HG02938 (cell line): ENCODE measurements around the gene NELL1.

Experiments
- ATAC-seq: cut with Tn5 transposase; IDR thresholded peaks from one replicate; pipeline ENCODE4 v1.9.1; 2021; ENCODE audit warnings: mild to moderate bottlenecking, moderate library complexity; ENCODE audit not compliant: unreplicated experiment

Gene NELL1

GRCh38 chr11:21402274-21402673 lies 732.9 kb downstream of the NELL1 start:
- no peak for ATAC-seq

- ATAC-seq: no peak
Measured at GRCh38 chr11:21403069-21403468, 733.7 kb downstream of the NELL1 start.

- no peak for ATAC-seq
Measured at GRCh38 chr11:21405422-21405821, 736.0 kb downstream of the NELL1 start.

DNA sequence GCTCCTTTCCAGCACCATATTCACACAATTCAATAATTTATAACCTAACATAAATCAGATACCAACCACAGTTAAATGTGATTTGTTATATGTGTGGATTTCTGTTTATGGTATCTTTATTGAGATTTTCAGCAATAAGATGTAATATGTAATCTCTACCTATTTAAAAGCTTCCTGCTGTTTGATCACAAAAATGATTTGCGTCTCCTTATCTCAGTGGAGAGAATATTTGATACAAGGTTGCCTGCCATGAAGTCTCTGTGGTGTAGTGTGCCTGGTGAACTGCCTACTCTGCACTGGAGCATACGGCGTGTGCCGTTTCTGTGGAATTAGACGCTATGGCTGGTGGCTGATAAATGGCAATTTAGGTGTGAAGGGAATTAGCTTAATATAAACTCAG lies 741.1 kb downstream of the NELL1 start:
- no peak for ATAC-seq

DNA sequence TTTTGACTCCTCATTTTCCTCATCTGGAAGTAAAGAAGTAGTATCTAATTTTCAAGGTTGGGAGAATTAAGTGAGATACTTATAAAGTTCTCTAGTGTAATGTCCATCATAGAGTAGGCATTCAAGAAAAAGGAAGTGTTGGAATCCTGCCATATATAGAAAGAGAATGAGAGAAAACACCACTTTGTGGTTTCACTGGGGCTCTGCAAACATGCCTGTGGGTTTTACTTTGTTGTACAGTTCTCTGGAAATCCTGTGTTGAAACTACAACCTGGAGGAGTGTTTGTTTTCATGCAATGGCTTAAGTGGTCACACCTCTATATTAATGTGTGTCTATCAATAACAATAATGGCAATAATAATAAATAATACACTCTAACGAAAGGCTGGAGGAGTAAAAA lies 741.7 kb downstream of the NELL1 start:
- ATAC-seq: no peak

DNA sequence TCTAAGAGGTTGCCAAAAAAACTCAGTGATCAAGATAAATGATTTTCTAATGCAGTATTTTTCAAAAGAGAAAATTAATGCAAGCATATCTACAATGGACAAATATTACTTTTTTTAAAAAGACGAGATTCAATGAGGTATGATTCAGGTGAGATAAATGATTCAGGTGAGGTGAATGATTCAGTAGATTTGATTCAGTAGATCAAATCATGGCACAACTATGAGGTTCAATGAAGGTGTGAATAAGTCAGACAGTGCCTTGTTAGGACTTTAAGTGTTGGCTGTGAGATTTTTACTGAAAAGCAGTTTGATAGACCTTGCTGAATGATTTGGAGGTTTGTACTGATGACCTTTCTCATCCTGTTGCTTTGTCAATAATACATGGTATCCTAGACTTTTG lies 742.2 kb downstream of the NELL1 start:
- ATAC-seq: no peak

DNA sequence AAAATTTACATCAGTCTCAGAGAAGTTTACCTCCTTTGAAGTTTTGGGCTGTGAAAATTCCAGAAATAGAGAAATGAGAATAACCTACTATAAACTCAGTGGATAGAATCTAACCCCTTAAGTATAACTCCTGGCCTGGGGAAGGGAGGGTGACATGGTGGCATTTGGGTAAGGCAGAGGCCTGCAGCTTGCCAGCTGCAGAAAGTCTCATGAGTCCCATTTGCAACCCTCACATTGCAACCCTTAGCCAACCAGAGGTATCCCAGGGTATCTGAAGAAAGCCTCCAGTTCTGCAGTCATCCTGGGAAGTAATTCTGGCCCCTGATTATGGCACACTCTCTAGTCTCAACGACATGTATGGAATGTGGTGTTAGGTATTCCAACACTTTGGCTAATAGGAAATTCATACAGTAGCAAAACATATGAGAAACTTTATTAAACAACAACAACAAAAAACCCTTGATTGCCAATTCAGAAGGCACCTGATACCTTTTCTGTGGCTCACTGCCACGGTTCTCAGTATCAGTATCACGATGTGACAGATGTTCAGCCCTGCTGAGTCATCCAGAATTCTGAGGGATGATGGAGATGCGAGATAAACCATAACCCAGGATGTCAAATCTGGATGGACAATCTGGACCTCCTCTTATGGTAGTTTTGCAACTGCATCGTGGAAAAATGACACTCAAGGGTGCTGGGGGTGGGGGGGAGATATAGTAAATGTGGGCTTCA lies 743.4 kb downstream of the NELL1 start:
- ATAC-seq: no peak

GRCh38 chr11:21414953-21415352 lies 745.6 kb downstream of the NELL1 start:
- no peak for ATAC-seq

DNA sequence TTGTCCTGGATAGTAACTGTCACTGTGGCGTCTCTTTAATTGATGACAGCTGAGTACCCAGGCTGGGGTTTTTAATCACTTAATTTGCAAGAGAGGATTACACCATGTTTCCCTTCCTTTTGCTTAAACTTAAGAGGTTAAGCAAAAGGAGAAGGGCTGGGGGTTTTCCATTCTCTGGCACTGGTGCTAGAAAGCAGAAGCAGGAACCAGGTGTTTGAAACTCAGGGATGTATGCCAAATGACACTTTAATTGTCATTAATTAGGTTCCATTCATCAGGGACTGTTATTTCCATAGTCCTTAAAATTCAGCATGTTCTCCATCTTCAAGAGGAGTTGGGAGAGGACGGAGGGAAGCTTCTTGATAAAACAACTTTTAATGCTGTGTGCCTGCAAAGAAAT lies 746.2 kb downstream of the NELL1 start:
- ATAC-seq: no peak

DNA sequence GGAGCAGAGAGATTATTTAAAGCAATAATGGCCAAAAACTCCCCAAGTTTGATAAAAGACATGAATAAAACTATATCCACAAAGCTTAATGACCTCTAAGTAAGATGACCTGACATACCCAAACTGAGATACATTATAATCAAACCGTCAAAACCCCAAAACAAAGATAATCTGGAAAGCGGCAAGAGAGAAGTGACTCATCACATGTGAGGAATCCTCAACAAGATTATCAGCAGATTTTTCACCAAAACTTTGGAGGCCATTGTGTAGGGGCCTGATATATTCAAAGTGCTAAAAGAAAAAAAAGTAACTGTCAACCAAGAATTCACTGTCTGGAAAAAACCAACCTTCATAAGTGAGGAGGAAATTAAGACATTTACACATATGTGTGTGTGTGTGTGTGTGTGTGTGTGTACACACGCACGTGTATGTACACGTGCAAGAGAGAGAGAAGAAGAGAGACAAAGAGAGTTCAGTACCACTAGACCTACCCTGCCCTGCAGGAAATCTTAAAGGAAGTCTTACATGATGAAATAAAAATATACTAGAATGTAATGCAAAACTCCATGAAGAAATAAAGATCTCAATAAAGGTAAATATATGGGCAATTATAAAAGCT lies 752.4 kb downstream of the NELL1 start:
- ATAC-seq: no peak

DNA sequence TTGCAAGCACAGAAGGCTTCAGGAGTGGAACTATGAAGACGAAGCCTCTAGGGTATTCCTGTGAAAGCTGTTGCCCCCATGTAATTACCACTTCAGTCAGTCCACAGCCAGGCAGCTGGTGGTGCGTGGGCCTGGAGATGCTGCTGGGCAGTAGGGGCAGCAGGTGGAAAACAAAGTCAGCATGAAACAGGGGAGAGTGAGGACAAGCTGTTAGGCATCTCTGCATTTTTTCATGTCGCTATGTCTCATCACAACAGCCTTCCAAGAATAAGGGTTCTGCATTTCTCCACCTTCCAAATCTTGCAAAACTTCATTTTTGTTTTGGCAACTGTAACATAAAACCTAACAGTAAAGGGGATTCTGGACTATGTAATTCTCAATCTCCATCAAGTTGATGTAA lies 757.5 kb downstream of the NELL1 start:
- ATAC-seq: no peak

DNA sequence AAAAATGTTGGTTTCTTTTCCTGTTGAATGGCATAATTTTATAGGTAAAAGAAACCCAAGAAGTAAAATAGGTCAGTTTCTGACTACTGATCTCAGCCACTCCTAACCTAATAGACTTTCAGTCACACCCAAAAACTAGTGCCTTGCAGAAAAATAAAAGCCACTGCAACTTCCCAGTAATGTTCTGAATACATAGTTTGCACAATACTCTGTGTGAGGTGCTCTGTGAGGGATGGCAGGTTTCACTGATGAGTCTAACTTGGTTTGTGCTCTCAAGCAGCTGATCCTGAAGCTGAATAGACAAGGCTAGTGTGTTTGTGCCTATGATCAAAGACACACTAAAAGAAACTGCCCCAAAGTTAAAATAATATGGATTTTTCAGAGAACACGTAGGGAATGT lies 758.3 kb downstream of the NELL1 start:
- ATAC-seq: no peak

- ATAC-seq: no peak
Measured at GRCh38 chr11:21428796-21429195, 759.4 kb downstream of the NELL1 start.

GRCh38 chr11:21429401-21429800 lies 760.0 kb downstream of the NELL1 start:
- no peak for ATAC-seq

DNA sequence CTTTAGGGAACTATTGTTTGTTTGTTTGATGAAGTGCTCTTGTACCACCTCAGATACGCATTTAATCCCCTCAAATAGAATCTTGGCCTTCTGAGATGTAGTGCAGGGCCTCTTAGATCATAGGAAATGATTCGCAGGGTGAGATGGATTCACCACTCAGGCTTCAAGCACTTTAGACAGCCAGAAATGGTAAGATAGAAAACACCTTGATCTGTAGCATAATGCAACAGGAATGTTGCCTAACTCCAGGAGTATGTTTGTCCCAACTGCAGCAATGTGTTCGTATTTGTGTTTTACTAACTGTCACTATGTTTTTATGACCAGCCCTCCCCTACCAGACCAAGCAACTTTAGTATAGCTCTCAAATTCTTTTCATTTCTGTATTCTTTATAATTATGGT lies 761.2 kb downstream of the NELL1 start:
- ATAC-seq: no peak

GRCh38 chr11:21446939-21447590 lies 777.7 kb downstream of the NELL1 start:
- no peak for ATAC-seq

DNA sequence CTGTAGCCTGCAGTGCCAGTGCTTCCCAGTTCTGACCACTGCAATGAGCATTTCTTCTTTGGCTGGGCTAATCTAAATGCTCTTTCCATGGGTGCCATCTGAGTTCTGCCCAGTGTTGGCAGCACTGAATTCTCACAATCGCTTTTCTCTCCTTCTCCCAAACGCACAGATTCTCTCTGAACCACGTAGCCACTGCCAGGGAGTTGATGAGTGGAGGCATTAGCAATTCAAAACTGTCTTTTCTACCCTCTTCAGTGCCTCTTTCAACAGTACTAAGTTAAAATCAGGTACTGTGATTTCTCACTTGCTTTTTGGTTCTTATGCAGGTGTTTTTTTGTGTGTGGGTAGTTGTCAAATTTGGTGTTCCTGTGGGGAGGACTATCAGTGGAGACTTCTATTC lies 778.5 kb downstream of the NELL1 start:
- no peak for ATAC-seq

GRCh38 chr11:21456186-21456585 lies 786.8 kb downstream of the NELL1 start:
- ATAC-seq: no peak

DNA sequence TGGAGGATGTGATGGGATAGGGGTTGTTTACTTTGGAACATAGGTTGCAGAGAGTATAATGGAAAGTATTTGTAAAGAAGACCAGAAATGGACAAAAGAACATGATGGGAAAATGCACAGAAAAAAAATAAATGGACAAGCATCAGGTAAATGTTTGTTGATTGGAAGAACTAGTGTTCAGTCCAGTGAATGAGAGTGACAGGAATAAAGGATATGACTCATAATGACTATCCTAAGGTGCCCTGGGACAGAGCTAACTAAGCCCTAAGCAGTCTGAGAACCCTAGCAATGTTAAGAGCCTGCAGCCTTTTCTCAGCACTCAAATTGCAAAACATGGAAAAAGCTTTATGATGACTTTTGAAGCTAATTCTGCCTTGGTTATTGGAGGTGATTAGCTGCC lies 790.7 kb downstream of the NELL1 start:
- ATAC-seq: no peak

DNA sequence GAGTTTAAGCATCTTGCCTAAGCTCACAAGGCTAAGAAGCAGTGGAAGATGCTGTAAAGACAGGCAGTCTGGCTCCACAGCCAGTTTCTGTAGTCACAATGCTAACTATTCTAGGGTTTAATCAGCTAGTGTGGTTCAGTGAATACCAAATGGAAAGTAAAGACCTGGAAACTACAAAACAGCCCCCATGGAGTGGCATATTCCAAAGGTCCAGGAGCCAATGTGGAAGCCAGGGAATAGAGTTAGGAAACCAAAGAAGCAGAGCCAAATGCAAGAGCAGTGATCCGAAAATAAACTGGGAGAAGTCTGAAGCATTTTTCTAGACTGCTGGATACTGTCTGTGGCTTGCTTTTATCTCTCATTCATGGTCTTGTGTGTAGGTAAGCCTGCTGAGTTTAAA lies 792.3 kb downstream of the NELL1 start:
- no peak for ATAC-seq

GRCh38 chr11:21464601-21465193 lies 795.3 kb downstream of the NELL1 start:
- ATAC-seq: peak; percentile 71

GRCh38 chr11:21465203-21465602 lies 795.8 kb downstream of the NELL1 start:
- no peak for ATAC-seq
